DND-41 (cell line): Measurements from ENCODE around the gene OR51B6.

ENCODE experiments used
- CTCF ChIP-seq: IDR thresholded peaks from 2 replicates; pipeline ENCODE4 v1.5.1; 2012; ENCODE audit warnings: borderline replicate concordance, low read length, moderate library complexity, mild to moderate bottlenecking; ENCODE audit not compliant: poor library complexity, severe bottlenecking; ENCODE audit errors: extremely low read depth
- EZH2 ChIP-seq: IDR thresholded peaks from 3 replicates; pipeline ENCODE4 v1.6.1; 2012; ENCODE audit warnings: borderline replicate concordance, low read depth, mild to moderate bottlenecking, moderate library complexity, low read length, inconsistent platforms; ENCODE audit not compliant: severe bottlenecking

GRCh38 chr11:5364214-5364613, 12.9 kb downstream of the OR51B6 start:
- TF ChIP-seq CTCF (no peak), EZH2 (no peak)
